HG03280 (cell line): Measurements from ENCODE around the gene DNAJB5.
"Not testable (repeated sequence)": the region's sequence is repeated elsewhere in the genome, so short reads cannot be mapped to it uniquely, and the experiment has no call there.

Experiments
- ATAC-seq: cut with Tn5 transposase; IDR thresholded peaks from one replicate; pipeline ENCODE4 v1.9.1; 2021; ENCODE audit warnings: mild to moderate bottlenecking, moderate library complexity; ENCODE audit not compliant: unreplicated experiment

Gene DNAJB5

DNA sequence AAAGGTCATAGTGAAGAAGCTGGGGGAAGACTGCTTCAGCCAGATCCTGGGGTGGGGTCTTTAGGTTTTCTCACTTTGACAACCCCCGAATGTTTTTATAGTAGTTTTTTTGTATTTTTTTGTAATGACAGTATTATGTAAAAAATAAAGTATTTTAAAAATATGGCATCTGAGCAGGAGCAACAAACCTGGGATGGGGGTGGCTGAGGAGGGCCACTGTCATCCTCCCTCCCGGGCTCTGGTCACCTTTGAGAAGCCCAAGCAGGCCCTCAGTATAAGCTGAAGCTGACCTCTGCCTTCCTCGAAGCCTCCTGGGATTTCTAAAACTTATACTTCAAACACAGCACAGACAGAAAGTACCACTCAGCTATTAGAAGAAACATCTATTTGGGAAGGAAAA, 8.7 kb downstream of the DNAJB5 start:
- ATAC-seq: no peak

DNA sequence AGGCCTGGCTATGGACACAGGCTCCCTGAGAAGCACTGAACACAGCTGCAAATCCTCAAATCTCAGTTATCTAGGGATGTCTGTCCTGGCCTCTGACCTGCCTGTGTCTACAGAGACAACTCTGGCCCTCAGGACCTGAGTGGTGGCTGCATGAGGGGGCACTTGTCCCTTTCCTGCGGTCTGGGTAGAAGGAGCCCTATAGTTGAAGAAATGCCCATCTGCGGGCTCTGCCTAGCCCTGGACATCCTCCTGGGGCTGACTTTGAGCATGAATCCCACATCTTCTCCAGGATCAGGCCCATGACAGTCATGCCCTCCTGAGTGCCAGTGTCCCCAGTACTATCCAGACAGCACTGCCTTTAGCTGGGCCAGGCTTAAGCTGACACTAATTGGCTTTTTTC, 10.0 kb downstream of the DNAJB5 start:
- ATAC-seq: no peak

DNA sequence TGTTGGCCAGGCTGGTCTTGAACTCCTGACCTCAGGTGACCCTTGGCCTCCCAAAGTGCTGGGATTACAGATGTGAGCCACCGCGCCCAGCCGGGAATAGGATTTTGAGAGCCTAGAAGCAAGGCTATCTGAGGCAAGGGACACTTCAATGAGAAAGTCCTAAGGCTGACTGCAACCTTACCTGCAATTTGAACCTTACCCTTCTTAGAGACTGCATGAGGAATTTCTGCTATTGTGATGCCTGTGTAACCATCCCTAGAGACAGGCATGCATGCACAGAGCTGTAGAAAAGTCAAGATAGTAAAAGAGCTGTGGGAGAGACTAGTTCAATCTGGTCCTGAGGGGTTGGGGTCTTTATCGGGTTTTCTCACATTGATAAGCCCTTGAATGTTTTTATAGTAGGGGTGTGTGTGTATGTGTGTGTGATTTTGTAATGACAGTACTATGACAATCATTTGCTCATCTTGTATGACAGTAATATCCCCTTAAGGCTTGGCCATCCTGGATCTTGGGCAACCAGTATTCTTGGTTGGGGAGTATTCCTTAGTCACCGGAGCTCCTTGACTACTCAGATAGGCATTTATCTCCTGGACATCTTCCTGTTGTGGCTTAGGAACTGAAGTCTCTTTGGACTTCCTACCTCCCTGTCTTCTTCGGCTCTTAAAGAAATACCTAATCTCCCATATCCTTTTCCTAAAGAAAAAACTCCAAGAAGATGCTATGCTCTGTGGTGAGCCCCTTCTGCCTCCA, 11.2 kb downstream of the DNAJB5 start:
- no peak for ATAC-seq

DNA sequence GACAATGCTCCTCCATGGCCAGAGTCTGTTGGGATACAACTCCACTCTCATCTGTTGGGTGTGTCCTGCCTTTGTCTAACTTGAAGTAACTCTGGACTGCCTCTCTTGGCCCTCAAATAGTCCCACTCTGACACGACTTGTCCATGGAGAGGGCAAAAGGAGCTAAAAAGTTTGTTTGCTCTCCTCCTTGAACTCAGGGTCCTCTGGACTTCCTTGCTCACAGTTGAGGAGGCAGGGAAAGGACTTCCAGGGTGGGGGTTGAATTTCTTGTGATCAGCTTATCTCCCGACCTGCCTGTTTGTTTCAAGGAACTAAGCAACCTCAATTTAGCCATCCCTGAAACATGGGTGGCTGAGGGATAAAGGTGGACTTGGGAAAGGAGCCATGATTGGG, 11.7 kb downstream of the DNAJB5 start:
- ATAC-seq: no peak

DNA sequence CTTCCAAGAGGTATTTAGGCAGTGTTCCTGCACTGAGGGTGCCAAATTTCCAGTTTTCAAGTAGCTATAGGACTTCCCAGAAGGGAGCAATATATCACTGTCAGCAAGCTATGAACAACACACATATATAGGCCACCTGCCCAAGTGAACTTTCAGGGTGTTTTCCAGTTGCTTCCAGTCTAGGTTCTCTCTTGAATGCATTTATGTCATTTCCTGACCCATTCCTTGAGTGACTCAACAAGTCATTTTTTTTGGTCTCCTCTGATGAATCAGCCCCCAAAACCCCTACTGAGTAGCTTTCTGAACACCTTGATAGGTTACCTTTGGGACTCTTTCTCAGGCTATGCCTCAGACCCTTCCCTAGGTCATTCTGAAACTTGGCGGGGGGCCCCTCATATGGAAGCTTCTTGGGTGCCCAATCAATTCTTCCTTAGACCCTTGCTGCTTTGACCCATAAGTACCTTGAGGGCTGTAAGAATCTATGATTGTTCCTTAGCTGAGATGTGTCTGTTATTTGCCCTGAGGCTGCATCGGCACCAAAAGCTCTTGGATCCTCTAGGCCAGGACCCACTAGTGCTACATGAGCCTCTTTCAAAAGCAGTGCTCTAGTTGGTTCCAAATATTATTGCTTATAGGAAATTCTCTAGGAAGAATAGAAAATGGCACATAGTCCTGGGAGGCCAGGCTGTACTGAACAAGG, 12.4 kb downstream of the DNAJB5 start:
- ATAC-seq: no peak

DNA sequence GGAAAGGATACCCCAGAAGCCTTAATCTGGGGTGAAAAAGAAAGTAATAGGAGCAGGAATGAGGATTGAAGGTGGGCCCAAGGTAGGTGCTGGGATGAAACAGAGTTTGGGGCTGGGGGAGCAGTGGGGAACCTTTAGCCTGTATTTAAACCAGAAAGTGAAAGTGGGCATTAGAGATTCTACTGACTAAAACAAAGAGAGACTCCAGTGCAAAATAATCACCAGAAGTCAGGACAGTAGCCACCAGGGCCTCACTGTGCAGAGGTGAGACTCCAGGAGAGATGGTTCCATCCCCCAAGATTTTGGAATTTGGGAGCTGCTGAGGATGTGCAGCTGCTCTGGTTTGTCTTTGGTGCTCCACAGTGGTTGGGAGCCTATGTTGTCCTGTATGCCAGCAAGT, 13.1 kb downstream of the DNAJB5 start:
- ATAC-seq: no peak

- not testable (repeated sequence) for ATAC-seq
Measured at GRCh38 chr9:35004299-35004698, 14.8 kb downstream of the DNAJB5 start.

GRCh38 chr9:35010351-35010958, 20.9 kb downstream of the DNAJB5 start:
- ATAC-seq: no peak

- no peak for ATAC-seq
Measured at GRCh38 chr9:35014517-35014916, 25.0 kb downstream of the DNAJB5 start.

DNA sequence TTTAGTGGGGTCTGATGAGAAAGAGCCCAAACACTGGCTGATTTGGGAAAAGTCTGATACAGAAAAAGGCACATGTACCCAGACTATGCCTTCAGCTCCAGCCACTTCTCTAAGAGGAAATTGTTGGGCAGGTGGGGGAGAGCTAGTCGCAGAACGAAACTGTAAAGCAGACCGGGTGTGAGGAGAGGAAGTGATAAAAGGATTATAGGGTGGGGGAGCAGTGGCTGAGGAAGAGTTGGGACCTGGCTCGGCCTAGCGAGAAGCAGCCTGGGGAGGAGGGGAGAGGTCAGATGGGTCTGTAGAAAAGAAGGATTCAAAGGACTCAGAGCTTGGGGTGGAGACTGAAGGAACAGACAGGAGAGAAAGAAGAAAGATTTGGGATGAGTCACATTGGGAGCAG, 33.9 kb downstream of the DNAJB5 start:
- ATAC-seq: not testable (repeated sequence)

DNA sequence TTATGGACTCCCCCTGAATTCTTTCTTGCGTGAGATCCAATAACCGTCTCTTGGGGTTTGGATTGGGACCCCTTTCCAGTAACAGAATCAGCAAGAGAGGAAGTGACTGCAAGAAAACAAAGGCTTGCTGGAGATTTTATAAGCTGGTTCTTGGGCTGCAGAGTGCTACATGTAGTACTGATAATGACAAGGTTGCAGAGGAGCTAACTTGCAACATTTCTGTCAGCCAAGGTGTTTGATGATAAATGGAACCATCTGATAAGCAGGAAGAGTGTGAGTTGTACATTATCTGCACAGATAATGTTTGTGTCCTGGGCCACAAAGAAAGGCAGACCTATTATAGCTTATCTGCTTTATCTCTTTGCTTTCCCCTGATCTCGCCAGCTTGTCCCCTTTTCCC, 37.1 kb downstream of the DNAJB5 start:
- ATAC-seq: no peak

DNA sequence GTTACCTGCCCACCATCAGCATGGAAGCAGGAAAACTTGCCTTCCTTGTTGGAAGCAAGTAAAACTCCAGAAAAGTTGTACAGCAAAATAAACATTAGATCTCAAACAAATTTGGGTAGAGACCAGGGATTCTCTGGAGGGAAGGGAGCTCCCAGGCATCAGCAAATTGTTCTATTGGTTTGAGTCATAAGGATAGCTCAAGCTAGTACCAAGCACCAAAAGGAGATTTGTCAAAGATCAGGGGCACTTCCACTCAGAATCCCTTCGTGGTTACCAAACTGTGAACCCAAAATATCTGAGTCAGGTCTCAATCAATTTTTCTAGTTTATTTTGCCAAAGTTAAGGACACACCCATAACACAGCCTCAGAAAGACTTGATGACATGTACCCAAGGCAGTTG, 37.8 kb downstream of the DNAJB5 start:
- no peak for ATAC-seq

DNA sequence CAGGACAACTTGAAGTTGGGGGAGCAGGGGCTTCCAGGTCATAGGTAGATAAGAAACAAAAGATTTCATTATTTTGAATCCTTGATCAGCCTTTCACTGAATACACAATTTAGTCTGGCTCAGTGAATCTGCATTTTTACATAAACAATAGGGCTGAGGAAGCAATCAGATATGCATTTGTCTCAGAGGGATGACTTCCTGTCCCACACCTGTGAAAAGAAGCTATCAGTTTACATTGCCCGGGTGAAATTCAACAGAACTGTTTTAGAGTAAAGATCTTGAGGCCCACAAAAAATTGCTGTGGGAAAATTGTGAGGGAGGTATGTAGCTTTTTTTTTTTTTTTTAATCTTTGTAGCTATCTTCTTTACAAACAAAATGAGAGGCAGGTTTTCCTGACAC, 38.3 kb downstream of the DNAJB5 start:
- no peak for ATAC-seq

DNA sequence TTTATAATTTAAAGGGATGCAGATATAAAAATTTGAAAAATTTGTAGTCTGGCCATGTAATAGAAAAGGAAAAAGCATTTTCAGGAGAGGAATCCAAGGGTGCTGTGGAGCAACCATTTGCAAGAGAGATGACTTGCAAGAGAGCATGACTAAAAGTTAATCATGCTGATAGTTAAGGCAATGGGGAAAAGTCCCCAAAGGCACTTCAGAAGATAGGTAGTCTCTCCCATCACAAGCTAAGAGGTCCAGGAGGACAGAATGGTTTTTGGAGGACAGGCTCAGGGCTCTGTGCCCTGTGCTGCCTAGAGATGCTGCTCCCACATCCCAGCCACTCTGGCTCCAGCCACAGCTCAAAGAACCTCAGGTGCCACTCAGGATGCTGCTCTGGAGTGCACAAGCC, 38.8 kb downstream of the DNAJB5 start:
- ATAC-seq: no peak

DNA sequence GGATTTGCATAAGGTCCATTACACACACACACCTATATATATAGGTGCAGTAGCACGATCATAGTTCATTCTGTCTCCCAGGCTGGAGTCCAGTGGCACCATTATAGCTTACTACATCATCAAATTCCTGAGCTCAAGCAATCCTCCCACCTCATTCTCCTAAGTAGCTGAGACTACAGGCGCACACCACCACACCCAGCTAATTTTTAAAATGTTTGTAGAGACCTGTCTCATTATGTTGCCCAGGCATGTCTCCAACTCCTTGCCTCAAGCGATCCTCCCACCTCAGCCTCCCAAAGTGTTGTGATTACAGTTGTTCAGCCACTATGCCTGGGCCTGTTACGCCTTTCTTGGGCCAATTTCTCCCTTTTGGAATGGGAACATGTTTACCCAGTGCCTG, 39.7 kb downstream of the DNAJB5 start:
- no peak for ATAC-seq

GRCh38 chr9:35029852-35030251, 40.3 kb downstream of the DNAJB5 start:
- ATAC-seq: no peak

DNA sequence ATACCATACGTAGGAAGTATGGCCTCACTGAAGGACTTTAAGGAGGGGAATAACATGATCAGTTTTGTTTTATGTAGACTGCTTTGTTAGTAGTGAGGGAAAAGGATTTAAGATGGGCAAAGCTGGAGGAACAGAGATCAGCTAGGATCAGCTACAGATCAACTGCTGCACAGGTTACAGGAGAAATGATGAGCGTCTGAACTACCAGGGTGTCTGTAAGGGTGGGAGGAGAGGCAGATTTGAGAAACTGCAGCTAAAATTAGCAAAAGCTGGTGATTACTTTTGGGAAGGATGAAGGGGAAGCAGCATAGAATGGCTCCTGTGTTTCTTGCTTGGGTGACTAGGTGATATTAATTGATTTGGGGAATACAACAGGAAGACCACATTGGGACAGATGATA, 43.6 kb downstream of the DNAJB5 start:
- ATAC-seq: no peak

- no peak for ATAC-seq
Measured at GRCh38 chr9:35035851-35036701, 46.5 kb downstream of the DNAJB5 start.

GRCh38 chr9:35042081-35042604, 52.6 kb downstream of the DNAJB5 start:
- no peak for ATAC-seq

DNA sequence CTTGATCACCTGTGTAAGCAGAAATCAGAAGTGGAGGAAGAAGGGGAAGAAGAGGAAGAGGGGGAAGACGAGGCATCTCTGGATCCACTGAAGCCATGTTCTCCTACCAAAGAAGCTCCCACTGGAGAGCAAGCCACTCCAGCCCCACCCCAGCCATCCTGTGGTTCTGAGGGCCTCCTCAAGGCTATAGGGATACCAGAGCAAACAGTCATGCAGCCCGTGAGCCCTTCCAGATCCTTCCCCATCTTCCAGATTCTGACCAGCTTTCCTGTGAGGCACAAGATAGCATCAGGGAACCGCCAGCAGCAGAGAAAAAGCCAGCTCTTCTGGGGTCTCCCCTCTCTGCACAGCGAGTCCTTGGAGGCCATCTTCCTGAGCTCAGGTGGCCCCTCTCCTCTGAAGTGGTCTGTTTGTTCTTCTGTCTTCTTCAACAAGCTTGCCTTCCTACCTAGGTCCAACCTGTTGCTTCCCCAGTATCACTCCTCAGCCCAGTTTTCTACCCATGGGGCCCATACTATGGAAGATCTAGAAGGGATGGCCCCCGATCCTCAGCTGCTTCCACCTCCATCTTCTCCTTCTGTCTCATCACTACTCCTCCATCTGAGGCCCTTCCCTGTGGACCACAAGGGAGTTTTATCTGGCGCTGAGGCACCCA, 53.5 kb downstream of the DNAJB5 start:
- ATAC-seq: no peak

DNA sequence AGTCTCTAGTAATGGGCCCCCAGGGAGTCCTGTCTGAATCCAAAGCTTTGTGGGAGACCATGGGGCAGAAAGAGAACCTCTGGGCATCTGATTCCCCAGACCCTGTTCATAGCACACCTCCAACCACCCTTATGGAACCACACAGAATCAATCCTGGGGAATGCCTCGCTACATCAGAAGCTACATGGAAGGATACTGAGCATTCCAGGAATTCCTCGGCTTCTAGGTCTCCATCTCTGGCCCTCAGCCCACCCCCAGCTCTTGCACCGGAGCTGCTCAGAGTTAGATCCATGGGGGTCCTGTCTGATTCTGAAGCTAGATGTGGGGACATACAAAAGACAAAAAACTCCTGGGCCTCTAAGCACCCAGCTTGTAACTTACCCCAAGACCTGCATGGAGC, 54.5 kb downstream of the DNAJB5 start:
- ATAC-seq: no peak
